ENCODE results near the gene PCSK4. TPM values are rescaled to one million over a fixed set of nuclear protein-coding genes. Genes with fewer than 3 reads are reported as not detected.
A peak's percentile ranks its signal among the peaks of the same experiment; 100 is the strongest.

Gene PCSK4
- polyA plus RNA-seq, 4 donors, result 4.5 to 13.0 (median 8.8) TPM

DNA sequence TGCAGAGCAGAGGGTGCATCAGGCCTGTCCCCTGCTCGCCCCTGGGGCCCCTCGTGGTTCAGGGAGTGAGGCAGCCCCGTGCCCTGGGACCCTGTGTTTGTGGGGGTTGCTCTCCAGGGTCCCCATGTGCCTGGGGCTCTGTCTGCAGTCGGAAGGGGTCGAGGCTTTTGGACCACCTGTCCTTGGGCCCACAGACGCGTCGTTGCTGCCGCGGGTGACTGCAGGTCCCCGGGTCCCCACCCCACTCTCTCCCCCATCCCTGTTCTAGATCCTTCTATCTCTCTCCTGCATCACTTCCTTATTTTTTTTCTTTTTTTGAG, 1.9 kb downstream of the PCSK4 start:
- H3K27ac ChIP-seq (ENCODE audit: low read depth in 1 of 3, low read length in 2 of 3), result no peak overlapping the region
- no peak overlapping the region for H3K4me3 ChIP-seq (ENCODE audit: low read depth in 1 of 3, low read length in 3 of 3)
- no peaks in the 10 kb centered on the region for H3K36me3 ChIP-seq (ENCODE audit: control insufficient read depth in 3 of 3, insufficient read depth in 2 of 3, low read depth in 1 of 3, low read length in 3 of 3)
- peaks cover 0 to 6% (median 2%) of the 10 kb centered on the region in 3 donors for H3K27me3 ChIP-seq (ENCODE audit: control insufficient read depth in 3 of 3, insufficient read depth in 3 of 3, low read length in 3 of 3)
- H3K4me1 ChIP-seq (ENCODE audit: control insufficient read depth in 3 of 3, insufficient read depth in 2 of 3, low read depth in 1 of 3, low read length in 2 of 3), result peaks cover 2 to 16% (median 5%) of the 10 kb centered on the region in 3 donors
- WGBS, 3 donors, result 80 to 90% (median 88%) methylated on average over 11 of the region's 11 CpGs
- DNase-seq, result no peak
- no peaks in the 10 kb centered on the region for H3K9me3 ChIP-seq (ENCODE audit: control insufficient read depth in 2 of 2, insufficient read depth in 1 of 2, low read depth in 1 of 2, low read length in 1 of 2)
- FAIRE-seq, result no peak

DNA sequence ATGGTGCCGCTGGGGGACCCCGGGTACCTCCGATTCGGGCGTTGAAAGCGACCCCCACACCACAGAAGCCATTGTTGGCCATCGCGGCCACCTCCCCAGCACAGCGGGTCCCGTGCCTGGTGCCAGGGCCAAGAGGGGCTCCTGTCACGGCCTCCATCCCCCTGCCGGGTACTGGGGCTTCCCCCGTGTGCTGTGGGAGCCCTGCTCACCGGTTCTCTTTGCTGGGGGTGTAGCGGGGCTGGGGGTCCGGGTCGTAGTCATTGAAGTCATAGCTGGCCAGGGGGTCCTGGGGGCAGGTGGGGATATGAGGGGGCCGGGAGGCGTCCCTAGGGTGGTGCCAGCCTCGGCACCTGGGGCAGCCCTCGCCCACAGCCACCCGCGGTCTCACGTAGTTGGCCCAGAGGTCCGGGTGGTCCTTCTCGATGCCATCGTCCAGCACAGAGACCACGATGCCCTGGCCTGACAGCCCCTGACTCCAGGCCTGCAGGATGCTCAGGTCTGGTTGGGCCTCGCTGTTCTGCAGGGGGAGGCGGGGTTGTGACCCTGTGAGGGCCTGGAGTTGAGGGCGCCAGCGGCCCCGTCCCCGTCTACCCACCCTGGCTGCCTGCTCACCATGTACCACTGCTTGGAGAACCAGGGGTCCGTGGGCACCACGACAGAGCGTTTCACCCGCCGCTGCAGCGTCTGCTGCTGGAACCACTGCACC, 2.4 kb downstream of the PCSK4 start:
- peaks cover 0 to 6% (median 2%) of the 10 kb centered on the region in 3 donors for H3K27me3 ChIP-seq (ENCODE audit: control insufficient read depth in 3 of 3, insufficient read depth in 3 of 3, low read length in 3 of 3)
- H3K36me3 ChIP-seq (ENCODE audit: control insufficient read depth in 3 of 3, insufficient read depth in 2 of 3, low read depth in 1 of 3, low read length in 3 of 3), result no peaks in the 10 kb centered on the region
- 93 to 97% (median 93%) methylated on average over 34 to 40 of the region's 40 CpGs for WGBS, 3 donors
- no peak for DNase-seq
- peaks cover 2 to 10% (median 5%) of the 10 kb centered on the region in 3 donors for H3K4me1 ChIP-seq (ENCODE audit: control insufficient read depth in 3 of 3, insufficient read depth in 2 of 3, low read depth in 1 of 3, low read length in 2 of 3)
- no peak for FAIRE-seq
- H3K27ac ChIP-seq (ENCODE audit: low read depth in 1 of 3, low read length in 2 of 3), result no peak overlapping the region
- H3K4me3 ChIP-seq (ENCODE audit: low read depth in 1 of 3, low read length in 3 of 3), result no peak overlapping the region
- no peaks in the 10 kb centered on the region for H3K9me3 ChIP-seq (ENCODE audit: control insufficient read depth in 2 of 2, insufficient read depth in 1 of 2, low read depth in 1 of 2, low read length in 1 of 2)

DNA sequence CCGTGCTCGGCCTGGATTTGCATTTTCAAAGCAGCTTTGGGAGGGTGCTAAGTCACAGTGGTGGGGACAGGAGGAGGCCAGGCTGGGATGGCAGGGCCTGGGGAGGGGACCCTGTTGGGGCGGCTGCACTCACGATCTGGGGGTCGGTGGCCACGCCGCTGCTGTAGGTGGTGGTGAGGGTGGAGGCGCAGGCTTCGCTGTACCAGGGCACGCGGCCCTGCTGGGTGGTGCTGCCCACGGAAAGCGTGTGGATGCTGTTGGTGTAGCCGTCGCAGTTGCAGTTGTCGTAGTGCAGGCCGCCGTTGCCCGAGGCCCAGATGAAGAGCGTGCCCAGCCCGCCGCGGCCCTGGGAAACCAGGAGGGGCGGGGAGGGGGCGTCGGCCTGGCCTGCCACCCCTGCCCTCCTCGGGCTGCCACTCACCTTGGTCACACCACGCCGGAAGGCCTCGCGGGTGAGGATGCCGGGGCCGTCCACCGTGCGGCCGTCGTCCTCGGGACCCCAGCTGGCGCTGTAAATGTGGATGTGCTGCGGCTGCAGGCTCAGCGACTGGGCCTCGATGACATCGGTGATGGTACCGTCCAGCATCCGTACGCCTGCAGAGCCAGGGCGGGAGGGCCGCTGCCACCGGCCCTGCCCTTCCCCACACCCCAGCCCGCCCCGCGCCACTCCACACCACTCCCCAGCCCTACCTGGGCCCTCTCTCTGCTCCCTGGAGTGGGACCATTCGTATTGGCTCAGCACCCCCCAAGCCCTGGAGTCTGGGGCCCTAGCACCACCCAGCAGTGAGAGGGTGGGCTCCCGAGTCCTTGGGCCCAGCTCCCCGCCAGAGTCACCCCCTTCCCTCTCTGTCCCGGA, 3.2 kb downstream of the PCSK4 start:
- WGBS, 3 donors, result 93 to 96% (median 95%) methylated on average over 42 to 56 of the region's 56 CpGs
- H3K4me1 ChIP-seq (ENCODE audit: control insufficient read depth in 3 of 3, insufficient read depth in 2 of 3, low read depth in 1 of 3, low read length in 2 of 3), result peaks cover 2 to 8% (median 5%) of the 10 kb centered on the region in 3 donors
- H3K4me3 ChIP-seq (ENCODE audit: low read depth in 1 of 3, low read length in 3 of 3), result no peak overlapping the region
- peak in 1 of 2 donors; percentile 1 for DNase-seq
- no peaks in the 10 kb centered on the region for H3K36me3 ChIP-seq (ENCODE audit: control insufficient read depth in 3 of 3, insufficient read depth in 2 of 3, low read depth in 1 of 3, low read length in 3 of 3)
- peaks cover 0 to 6% (median 2%) of the 10 kb centered on the region in 3 donors for H3K27me3 ChIP-seq (ENCODE audit: control insufficient read depth in 3 of 3, insufficient read depth in 3 of 3, low read length in 3 of 3)
- no peaks in the 10 kb centered on the region for H3K9me3 ChIP-seq (ENCODE audit: control insufficient read depth in 2 of 2, insufficient read depth in 1 of 2, low read depth in 1 of 2, low read length in 1 of 2)
- no peak for FAIRE-seq
- no peak overlapping the region for H3K27ac ChIP-seq (ENCODE audit: low read depth in 1 of 3, low read length in 2 of 3)

DNA sequence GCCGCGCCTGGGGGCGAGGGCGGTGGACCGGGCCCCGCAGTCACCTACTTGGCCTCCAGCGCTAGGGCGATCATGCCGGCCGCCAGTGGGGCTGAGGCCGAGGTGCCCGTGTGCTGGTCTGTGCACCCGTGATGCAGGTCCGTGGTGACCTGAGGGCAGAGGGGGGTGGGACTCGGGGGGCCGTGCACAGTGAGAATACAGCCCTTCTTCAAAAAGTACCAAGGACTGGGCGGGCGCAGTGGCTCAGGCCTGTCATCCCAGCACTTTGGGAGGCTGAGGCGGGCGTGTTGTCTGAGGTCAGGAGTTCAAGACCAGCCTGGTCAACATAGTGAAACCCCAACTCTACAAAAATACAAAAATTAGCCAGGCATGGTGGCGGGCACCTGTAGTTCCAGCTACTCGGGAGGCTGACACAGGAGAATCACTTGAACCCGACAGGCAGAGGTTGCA, 6.1 kb downstream of the PCSK4 start:
- no peaks in the 10 kb centered on the region for H3K9me3 ChIP-seq (ENCODE audit: control insufficient read depth in 2 of 2, insufficient read depth in 1 of 2, low read depth in 1 of 2, low read length in 1 of 2)
- no peak overlapping the region for H3K4me3 ChIP-seq (ENCODE audit: low read depth in 1 of 3, low read length in 3 of 3)
- H3K27me3 ChIP-seq (ENCODE audit: control insufficient read depth in 3 of 3, insufficient read depth in 3 of 3, low read length in 3 of 3), result no peaks in the 10 kb centered on the region
- WGBS, 3 donors, result 91 to 93% (median 93%) methylated on average over 23 of the region's 23 CpGs
- no peaks in the 10 kb centered on the region for H3K36me3 ChIP-seq (ENCODE audit: control insufficient read depth in 3 of 3, insufficient read depth in 2 of 3, low read depth in 1 of 3, low read length in 3 of 3)
- H3K4me1 ChIP-seq (ENCODE audit: control insufficient read depth in 3 of 3, insufficient read depth in 2 of 3, low read depth in 1 of 3, low read length in 2 of 3), result peaks cover 0 to 4% (median 0%) of the 10 kb centered on the region in 3 donors
- DNase-seq (no peak), FAIRE-seq (no peak)
- no peak overlapping the region for H3K27ac ChIP-seq (ENCODE audit: low read depth in 1 of 3, low read length in 2 of 3)

DNA sequence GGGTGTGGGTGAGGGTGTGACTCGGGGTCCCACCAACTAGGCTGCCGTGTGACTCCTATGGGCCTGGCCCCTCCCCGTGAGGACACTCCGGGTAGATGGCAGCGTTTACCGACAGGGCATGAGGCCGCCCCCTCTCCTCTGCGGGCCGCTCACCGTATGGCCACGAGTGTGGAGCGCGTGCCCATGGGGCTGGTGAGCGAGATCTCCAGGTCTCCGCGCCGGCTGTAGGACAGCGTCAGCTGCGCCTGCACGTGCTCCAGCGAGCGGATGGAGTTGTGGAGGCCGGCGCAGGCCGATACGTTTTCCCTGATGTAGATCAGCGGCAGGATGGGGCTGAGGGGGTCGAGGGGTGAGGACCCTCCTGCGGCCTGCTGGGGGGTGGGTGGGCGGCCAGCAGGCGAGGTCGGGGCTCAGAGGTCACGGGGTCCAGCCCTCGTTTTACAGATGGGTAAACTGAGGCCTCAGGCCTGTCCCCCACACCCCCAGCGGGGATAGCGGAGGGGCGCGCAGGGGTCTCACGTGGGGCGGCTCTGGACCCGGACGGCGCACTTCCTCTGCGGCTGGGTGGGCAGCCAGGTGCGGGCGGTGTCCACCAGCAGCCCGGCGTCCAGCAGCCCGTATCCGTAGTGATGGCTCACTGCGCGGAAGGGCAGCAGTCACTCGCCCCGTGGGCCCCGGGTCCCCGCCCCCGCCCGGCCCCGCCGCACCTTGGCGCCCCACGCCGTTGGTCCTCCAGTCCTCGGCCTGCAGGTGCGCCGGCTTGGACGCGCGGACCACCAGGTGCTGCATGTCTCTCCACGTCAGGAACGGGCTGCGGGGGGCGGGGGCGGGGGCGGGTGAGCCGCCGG, 6.8 kb downstream of the PCSK4 start:
- FAIRE-seq, result no peak
- no peaks in the 10 kb centered on the region for H3K9me3 ChIP-seq (ENCODE audit: control insufficient read depth in 2 of 2, insufficient read depth in 1 of 2, low read depth in 1 of 2, low read length in 1 of 2)
- 93 to 95% (median 94%) methylated on average over 64 to 77 of the region's 77 CpGs for WGBS, 3 donors

DNA sequence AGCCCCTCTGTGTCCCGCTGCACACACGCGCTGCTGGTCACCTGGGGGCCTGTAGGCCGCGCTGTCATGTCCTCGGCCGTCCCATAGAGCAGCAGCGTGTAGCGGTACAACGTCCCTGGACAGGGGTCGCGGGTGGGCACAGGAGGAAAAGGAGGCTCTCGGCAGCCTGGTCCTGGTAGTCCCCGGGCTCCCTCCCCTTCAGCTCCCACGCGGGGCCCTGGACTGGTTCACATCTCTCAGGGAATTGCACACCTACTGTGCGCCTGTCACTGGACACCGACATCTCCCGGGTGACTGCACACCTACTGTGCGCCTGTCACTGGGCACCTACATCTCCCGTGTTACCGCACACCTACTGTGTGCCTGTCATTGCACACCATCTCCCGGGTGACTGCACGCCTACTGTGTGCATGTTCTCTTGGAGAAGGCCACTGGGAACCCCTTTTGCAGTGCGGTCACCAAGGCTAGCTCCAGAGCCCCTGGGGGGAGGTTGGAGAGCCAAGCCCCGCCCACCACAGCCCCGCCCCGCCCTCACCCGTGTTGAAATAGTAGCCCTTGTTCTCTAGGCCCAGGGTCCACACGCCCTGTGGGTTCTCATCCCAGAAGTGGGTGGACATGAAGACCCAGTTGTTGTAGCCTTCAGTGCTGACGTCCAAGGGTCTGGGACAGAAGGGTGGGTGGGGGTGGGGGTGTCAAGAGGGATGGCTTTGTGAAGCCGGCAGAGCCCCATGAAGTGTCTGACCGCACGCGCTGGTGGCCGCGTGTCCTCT, 7.6 kb downstream of the PCSK4 start:
- 82 to 85% (median 84%) methylated on average over 28 to 37 of the region's 37 CpGs for WGBS, 3 donors

More for the DNA sequence above, 6.8 kb downstream of the PCSK4 start:
- no peaks in the 10 kb centered on the region for H3K27me3 ChIP-seq (ENCODE audit: control insufficient read depth in 3 of 3, insufficient read depth in 3 of 3, low read length in 3 of 3)
- H3K27ac ChIP-seq (ENCODE audit: low read depth in 1 of 3, low read length in 2 of 3), result no peak overlapping the region
- no peak for DNase-seq
- H3K4me3 ChIP-seq (ENCODE audit: low read depth in 1 of 3, low read length in 3 of 3), result no peak overlapping the region
- no peaks in the 10 kb centered on the region for H3K36me3 ChIP-seq (ENCODE audit: control insufficient read depth in 3 of 3, insufficient read depth in 2 of 3, low read depth in 1 of 3, low read length in 3 of 3)
- peaks cover 0 to 4% (median 0%) of the 10 kb centered on the region in 3 donors for H3K4me1 ChIP-seq (ENCODE audit: control insufficient read depth in 3 of 3, insufficient read depth in 2 of 3, low read depth in 1 of 3, low read length in 2 of 3)

DNA sequence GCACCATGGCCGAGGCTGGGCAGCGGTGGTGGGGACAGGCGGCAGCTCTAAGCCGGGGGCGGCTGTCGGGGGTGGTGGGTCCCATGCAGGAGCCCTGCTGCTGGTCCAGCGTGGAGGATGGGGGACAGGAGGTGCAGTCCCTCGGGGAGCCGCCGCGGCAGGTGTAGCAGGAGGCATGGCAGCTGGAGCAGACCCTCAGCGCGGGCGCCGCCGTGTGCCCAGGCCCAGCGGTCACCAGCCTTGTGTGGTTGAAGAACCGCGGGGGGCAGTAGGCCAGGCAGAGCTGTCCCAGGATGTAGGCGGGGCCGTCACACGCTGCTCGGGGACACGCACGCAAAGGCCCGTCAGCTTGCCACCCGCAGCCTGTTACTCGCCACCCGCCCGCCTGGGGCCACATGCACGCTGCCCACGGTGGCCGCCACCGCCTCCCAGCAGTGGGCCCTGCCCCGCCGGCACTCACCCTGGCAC, 8.2 kb downstream of the PCSK4 start:
- Histone ChIP-seq H3K27ac (ENCODE audit: low read depth in 1 of 3, low read length in 2 of 3) (no peak overlapping the region), H3K27me3 (ENCODE audit: control insufficient read depth in 3 of 3, insufficient read depth in 3 of 3, low read length in 3 of 3) (no peaks in the 10 kb centered on the region), H3K4me1 (ENCODE audit: control insufficient read depth in 3 of 3, insufficient read depth in 2 of 3, low read depth in 1 of 3, low read length in 2 of 3) (peaks cover 0 to 4% (median 0%) of the 10 kb centered on the region in 3 donors), H3K9me3 (ENCODE audit: control insufficient read depth in 2 of 2, insufficient read depth in 1 of 2, low read depth in 1 of 2, low read length in 1 of 2) (no peaks in the 10 kb centered on the region), H3K4me3 (ENCODE audit: low read depth in 1 of 3, low read length in 3 of 3) (no peak overlapping the region), H3K36me3 (ENCODE audit: control insufficient read depth in 3 of 3, insufficient read depth in 2 of 3, low read depth in 1 of 3, low read length in 3 of 3) (peaks cover 0 to 5% (median 0%) of the 10 kb centered on the region in 3 donors)
- WGBS, 3 donors, result 89 to 94% (median 93%) methylated on average over 27 to 36 of the region's 36 CpGs
- DNase-seq, result no peak
- no peak for FAIRE-seq

More for the DNA sequence above, 7.6 kb downstream of the PCSK4 start:
- FAIRE-seq (no peak), DNase-seq (no peak)
- H3K27me3 ChIP-seq (ENCODE audit: control insufficient read depth in 3 of 3, insufficient read depth in 3 of 3, low read length in 3 of 3), result no peaks in the 10 kb centered on the region
- no peaks in the 10 kb centered on the region for H3K9me3 ChIP-seq (ENCODE audit: control insufficient read depth in 2 of 2, insufficient read depth in 1 of 2, low read depth in 1 of 2, low read length in 1 of 2)
- no peak overlapping the region for H3K4me3 ChIP-seq (ENCODE audit: low read depth in 1 of 3, low read length in 3 of 3)
- no peaks in the 10 kb centered on the region for H3K36me3 ChIP-seq (ENCODE audit: control insufficient read depth in 3 of 3, insufficient read depth in 2 of 3, low read depth in 1 of 3, low read length in 3 of 3)
- H3K27ac ChIP-seq (ENCODE audit: low read depth in 1 of 3, low read length in 2 of 3), result no peak overlapping the region
- H3K4me1 ChIP-seq (ENCODE audit: control insufficient read depth in 3 of 3, insufficient read depth in 2 of 3, low read depth in 1 of 3, low read length in 2 of 3), result peaks cover 0 to 4% (median 0%) of the 10 kb centered on the region in 3 donors
